VCaP (cell line): ENCODE data around the gene ZMIZ1.

Experiments
- H3K27ac ChIP-seq: fragments of 450-650 bp; 2 replicates; pipeline ENCODE4 v1.5.1; 2017
- CTCF ChIP-seq: fragments of 450-650 bp; conservative IDR thresholded peaks from 2 replicates; pipeline ENCODE4 v1.5.1; 2017; ENCODE audit warnings: mild to moderate bottlenecking, moderate library complexity

Gene ZMIZ1

GRCh38 chr10:79049931-79050895, 18.6 kb upstream of the ZMIZ1 start:
- TF ChIP-seq CTCF, result no peak
- peak overlapping the region; percentile 68 for H3K27ac ChIP-seq

- H3K27ac ChIP-seq, result no peak overlapping the region; the same call in 1 of the 2 replicates
These were observed 17.7 kb upstream of the ZMIZ1 start for GRCh38 chr10:79050896-79051555.

GRCh38 chr10:79051766-79052165, 17.0 kb upstream of the ZMIZ1 start:
- peak overlapping the region; percentile 33 for H3K27ac ChIP-seq
- no peak for TF ChIP-seq CTCF

More at GRCh38 chr10:79050896-79051555, 17.7 kb upstream of the ZMIZ1 start:
- no peak for TF ChIP-seq CTCF

- peak overlapping the region; percentile 33 for H3K27ac ChIP-seq
- TF ChIP-seq CTCF, result peak; percentile 72
These were observed 16.3 kb upstream of the ZMIZ1 start for GRCh38 chr10:79052291-79053080.

GRCh38 chr10:79053081-79053434, 15.7 kb upstream of the ZMIZ1 start:
- no peak for TF ChIP-seq CTCF
- no peak overlapping the region for H3K27ac ChIP-seq

- no peak overlapping the region for H3K27ac ChIP-seq
- TF ChIP-seq CTCF, result no peak
These were observed 15.1 kb upstream of the ZMIZ1 start for GRCh38 chr10:79053481-79054202.
